ENCODE data around the gene NEUROD2. TPM values are rescaled to one million over a fixed set of nuclear protein-coding genes. Genes with fewer than 3 reads are reported as not detected.

Gene NEUROD2
- total RNA-seq, result not detected in 2 replicates

DNA sequence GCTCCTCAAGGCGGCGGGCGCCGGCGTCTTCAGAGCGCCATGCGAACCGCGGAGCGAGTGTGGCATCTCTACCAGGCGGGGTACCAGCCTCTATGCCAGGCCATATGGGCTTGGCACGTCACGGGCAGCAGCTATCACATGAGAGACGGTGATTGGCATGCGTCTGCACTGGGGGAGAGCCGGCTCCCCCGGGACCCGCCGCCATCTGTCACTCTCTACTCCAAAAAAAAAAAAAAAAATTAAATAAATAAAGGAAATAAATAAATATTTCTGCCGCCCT, at the start of gene NEUROD2:
TSS of gene NEUROD2 (minus strand) at position 70 of the 280 bp plus-strand sequence. CDS start 1,321 bp downstream, outside the sequence.

DNA sequence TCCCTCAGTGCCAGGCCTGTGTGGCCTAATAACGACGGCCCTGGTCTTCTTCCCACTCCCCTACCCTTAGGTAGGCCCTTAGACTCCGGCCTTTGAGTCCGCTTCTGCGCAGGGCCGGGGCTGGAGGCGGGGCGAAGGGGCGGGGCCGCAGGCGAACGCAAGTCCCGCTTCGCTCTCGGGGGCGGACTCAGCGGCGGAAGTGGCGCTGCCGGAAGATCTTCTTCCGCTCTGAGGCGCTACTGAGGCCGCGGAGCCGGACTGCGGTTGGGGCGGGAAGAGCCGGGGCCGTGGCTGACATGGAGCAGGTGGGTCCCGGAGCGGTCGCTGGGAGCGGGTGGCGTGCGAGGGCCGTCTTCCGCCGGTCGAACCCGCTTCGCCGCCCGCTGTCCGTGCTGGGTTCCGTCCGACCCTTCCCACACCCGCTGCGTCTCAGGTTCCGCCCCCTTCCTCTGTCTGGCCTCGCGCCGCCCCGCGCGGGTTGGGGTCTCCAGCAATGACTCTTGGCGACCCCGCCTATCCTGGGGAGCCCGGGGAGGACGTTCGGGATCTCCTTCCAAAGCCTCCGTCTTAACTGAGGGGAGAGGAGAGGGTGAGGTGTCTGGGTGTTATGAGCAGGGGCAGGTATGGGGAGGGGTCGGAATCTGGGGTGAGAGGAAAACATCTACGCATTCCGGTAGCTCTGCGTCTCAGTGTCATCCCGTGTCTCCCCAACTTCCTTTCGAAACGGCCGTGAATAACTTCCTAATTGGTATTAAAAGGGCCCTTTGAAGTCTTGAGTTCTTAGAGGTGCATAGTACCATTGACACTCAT, 29.4 kb upstream of the NEUROD2 start, which contains the start of gene STARD3:
TSS of gene STARD3 (plus strand) at position 218 of the 810 bp plus-strand sequence. CDS start 16,388 bp downstream, outside the sequence.

DNA sequence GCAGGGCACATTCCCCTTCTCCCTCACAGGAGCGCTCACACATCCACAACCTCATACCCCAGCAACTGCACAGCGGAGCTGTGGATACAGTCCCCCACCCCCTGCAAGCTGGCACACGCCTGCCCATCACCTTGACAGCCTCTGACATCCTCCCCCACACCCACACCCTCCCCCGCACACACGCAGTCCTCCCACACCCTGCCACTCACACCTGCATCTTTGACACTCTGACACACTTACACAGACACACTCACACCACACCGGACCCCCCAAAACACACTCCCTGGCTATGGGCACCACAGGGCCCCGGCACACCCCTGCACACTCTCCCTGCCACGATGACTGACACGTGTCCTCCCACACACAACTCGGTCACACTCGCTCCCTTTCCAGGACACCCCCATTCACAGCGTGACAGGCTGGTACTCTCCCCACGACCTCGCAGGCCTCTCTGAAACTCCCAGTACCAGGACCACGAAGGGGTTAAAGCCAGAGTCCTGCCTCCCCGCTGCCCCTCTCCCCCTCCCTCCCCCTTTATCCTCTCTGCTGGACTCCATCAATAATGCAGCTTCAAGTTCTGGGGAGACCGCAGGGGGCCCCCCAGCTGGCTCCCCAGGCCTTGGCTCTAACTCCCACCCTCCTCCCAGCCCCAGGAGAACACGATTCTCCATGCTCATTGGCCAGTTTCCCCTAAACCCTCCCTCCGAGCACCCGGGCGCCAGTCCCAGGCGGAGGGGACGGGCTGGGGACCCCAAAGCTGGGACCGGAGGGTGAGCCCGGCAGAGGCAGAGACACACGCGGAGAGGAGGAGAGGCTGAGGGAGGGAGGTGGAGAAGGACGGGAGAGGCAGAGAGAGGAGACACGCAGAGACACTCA, 18.7 kb upstream of the NEUROD2 start, which contains the start of gene PPP1R1B:
TSS of gene PPP1R1B (plus strand) at position 782 of the 876 bp plus-strand sequence. CDS start 441 bp downstream, outside the sequence.

Other genes starting within 250 kb of the NEUROD2 start
- 11.7 and 13.4 TPM in 2 replicates for gene FBXL20, start 206.3 kb downstream of the NEUROD2 start, total RNA-seq
- 19.2 and 25.6 TPM in 2 replicates for gene MED1, start 156.7 kb downstream of the NEUROD2 start, total RNA-seq
- 19.0 and 19.5 TPM in 2 replicates for gene CDK12, start 146.4 kb downstream of the NEUROD2 start, total RNA-seq
- gene PPP1R1B, start 19.0 kb upstream of the NEUROD2 start, total RNA-seq, result not detected in 2 replicates
- gene STARD3, start 29.2 kb upstream of the NEUROD2 start, total RNA-seq, result 47.0 and 50.5 TPM in 2 replicates
- gene TCAP, start 57.4 kb upstream of the NEUROD2 start, total RNA-seq, result 0.60 and 0.65 TPM in 2 replicates
- gene PNMT, start 60.5 kb upstream of the NEUROD2 start, total RNA-seq, result 1.2 and 1.6 TPM in 2 replicates
- gene PGAP3, start 80.1 kb upstream of the NEUROD2 start, total RNA-seq, result 4.2 and 4.7 TPM in 2 replicates
- gene ERBB2, start 92.1 kb upstream of the NEUROD2 start, total RNA-seq, result 0.76 and 1.0 TPM in 2 replicates
- 18.0 and 20.5 TPM in 2 replicates for gene MIEN1, start 122.6 kb upstream of the NEUROD2 start, total RNA-seq
- gene GRB7, start 130.0 kb upstream of the NEUROD2 start, total RNA-seq, result under 0.01 and 0.09 TPM in 2 replicates